Sigmoid colon (tissue), 7 donors: Measurements from ENCODE around the gene ZNF502. TPM values are rescaled to one million over a fixed set of nuclear protein-coding genes. Genes with fewer than 3 reads are reported as not detected.

Source experiments
- DNase-seq: peaks from one replicate; pipeline ENCODE4 v3.0.0-alpha.2; 2019
- H3K27ac ChIP-seq, 4 donors: fragments of 200-600 bp; sonication (generic); one replicate each; pipeline ENCODE4 v1.5.1; 2016 to 2019; ENCODE audit warnings: mild to moderate bottlenecking in 1 of 4
- H3K27me3 ChIP-seq, 3 donors: fragments of 200-600 bp; sonication (generic); one replicate each; pipeline ENCODE4 v1.5.1; 2019; ENCODE audit warnings: mild to moderate bottlenecking in 1 of 3
- H3K36me3 ChIP-seq, 4 donors: fragments of 200-600 bp; sonication (generic); one replicate each; pipeline ENCODE4 v1.5.1; 2016 to 2019
- H3K4me1 ChIP-seq, 4 donors: fragments of 200-600 bp; sonication (generic); one replicate each; pipeline ENCODE4 v1.5.1; 2017 to 2019
- H3K4me3 ChIP-seq, 4 donors: fragments of 200-600 bp; sonication (generic); one replicate each; pipeline ENCODE4 v1.5.1; 2017 to 2019; ENCODE audit warnings: mild to moderate bottlenecking in 2 of 4, moderate library complexity in 1 of 4
- H3K9me3 ChIP-seq, 4 donors: fragments of 200-600 bp in 3 of 4; sonication (generic) in 3 of 4; one replicate each; pipeline versions ENCODE4 v1.5.1 to v1.6.1; 2013 to 2019
- EP300 ChIP-seq, 4 donors: sonication (generic); formaldehyde crosslinking; IDR thresholded peaks; one replicate each; pipeline ENCODE4 v1.6.1; 2017; ENCODE audit warnings: antibody characterized with exemption in 4 of 4
- POLR2A ChIP-seq, 2 donors: fragments of 450-650 bp; IDR thresholded peaks; one replicate each; pipeline ENCODE4 v1.6.1; 2016; ENCODE audit warnings: antibody characterized with exemption in 2 of 2, mild to moderate bottlenecking in 2 of 2, moderate library complexity in 2 of 2
- POLR2AphosphoS5 ChIP-seq, 4 donors: sonication (generic); formaldehyde crosslinking; IDR thresholded peaks; one replicate each; pipeline ENCODE4 v1.6.1; 2017; ENCODE audit warnings: antibody characterized with exemption in 4 of 4
- WGBS, 2 donors: extraction: QIAGEN DNeasy Blood & Tissue Kit; methylation state at CpG; one replicate each; pipeline ENCODE4 v1.1.7; 2013; 5-methylcytosine and 5-hydroxymethylcytosine counted together
- intact Hi-C: fragments of 100-400 bp; cut with DNase I; formaldehyde crosslinking; loops from one replicate; pipeline ENCODE4 v1.15.1; 2023
- polyA plus RNA-seq, 3 donors: library from polyadenylated mRNA; stranded (reverse); fragments of 200-250 nt; gene quantifications; one replicate each; pipeline ENCODE4 v1.2.3, GENCODE V29; 2013
- total RNA-seq, 4 donors: library from RNA; depleted of rRNA; stranded (reverse); fragments of >200 nt; gene quantifications; one replicate each; pipeline ENCODE4 v1.1.0, GENCODE V29; 2016
- TF ChIP-seq, protein P1 (sequence below), 4 experiments: fragments of 450-650 bp in 3 of 4; fragments of 200-600 bp in 1 of 4; IDR thresholded peaks; one replicate each; pipeline ENCODE4 v1.5.1; 2016 to 2019; ENCODE audit warnings: antibody characterized with exemption in 4 of 4, mild to moderate bottlenecking in 3 of 4, moderate library complexity in 2 of 4
- donor health status: healthy with polysubstance abuse.
- donor health status: Bipolar disorder and iron deficiency.
- donor health status: healthy.

The ZNF502 gene
- total and polyA plus RNA-seq, 7 donors = 0.69 to 8.9 (median 5.8) TPM

DNA sequence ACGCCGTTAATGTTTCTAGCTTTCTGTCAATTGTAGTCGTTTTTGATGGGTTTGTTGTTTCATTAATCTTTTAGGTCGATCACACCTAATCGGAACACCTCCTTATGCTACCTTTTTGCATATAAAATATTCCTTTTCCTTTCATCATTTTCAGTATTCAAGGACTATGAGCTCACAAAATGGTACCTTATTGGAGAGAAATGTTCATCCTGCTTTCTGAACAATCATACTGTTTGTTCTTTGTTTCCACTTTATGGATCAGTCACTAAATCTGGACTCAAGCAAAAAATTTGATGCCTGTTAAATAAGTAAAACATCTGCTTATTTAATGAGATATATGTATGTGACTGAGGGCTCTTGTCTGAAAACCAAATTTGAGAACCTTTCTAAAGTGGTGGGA, 50.2 kb downstream of the ZNF502 start:
- peaks cover 0 to 3% (median 0%) of the 10 kb centered on the region in 4 donors for H3K9me3 ChIP-seq
- H3K36me3 ChIP-seq = no peaks in the 10 kb centered on the region
- no peak overlapping the region for H3K4me3 ChIP-seq
- no peak for TF ChIP-seq POLR2A (IDR thresholded peaks at IDR 0.05)
- TF ChIP-seq, protein P1, sequence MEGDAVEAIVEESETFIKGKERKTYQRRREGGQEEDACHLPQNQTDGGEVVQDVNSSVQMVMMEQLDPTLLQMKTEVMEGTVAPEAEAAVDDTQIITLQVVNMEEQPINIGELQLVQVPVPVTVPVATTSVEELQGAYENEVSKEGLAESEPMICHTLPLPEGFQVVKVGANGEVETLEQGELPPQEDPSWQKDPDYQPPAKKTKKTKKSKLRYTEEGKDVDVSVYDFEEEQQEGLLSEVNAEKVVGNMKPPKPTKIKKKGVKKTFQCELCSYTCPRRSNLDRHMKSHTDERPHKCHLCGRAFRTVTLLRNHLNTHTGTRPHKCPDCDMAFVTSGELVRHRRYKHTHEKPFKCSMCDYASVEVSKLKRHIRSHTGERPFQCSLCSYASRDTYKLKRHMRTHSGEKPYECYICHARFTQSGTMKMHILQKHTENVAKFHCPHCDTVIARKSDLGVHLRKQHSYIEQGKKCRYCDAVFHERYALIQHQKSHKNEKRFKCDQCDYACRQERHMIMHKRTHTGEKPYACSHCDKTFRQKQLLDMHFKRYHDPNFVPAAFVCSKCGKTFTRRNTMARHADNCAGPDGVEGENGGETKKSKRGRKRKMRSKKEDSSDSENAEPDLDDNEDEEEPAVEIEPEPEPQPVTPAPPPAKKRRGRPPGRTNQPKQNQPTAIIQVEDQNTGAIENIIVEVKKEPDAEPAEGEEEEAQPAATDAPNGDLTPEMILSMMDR (IDR thresholded peaks at IDR 0.05) = no peak
- no peak for TF ChIP-seq EP300 (IDR thresholded peaks at IDR 0.05)
- no peak for TF ChIP-seq POLR2AphosphoS5 (IDR thresholded peaks at IDR 0.05)
- no peak overlapping the region for H3K27ac ChIP-seq
- 35 to 43% methylated on average over 5 of the region's 5 CpGs for WGBS, 2 donors
- peaks cover 0 to 19% (median 14%) of the 10 kb centered on the region in 4 donors for H3K4me1 ChIP-seq
- no peak for DNase-seq
- no peaks in the 10 kb centered on the region for H3K27me3 ChIP-seq
- intact Hi-C loops = loop anchor here (5.0 kb wide), 1 partner anchor 425 kb away; the partner anchor contains the start of gene TCAIM

DNA sequence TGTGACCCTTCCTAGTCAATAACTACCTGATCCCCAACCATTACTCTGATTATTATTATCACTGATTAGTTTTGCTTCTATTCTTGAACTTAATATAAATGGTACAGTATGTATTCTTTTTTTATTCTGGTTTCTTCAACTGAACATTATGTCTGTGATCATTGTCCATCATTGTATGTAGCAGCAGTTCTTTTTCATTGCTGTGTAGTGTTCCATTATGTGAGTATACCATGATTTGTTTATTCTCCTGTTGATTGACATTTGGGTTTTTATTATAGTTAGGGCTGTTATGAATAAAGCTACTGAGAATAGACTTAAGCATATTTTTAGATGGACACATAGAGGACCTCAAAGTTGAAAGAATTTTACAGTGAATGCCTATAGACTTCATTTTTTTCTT, 51.8 kb downstream of the ZNF502 start:
- DNase-seq = no peak
- Histone ChIP-seq H3K9me3 (peaks cover 0 to 2% (median 0%) of the 10 kb centered on the region in 4 donors), H3K27ac (no peak overlapping the region), H3K36me3 (no peaks in the 10 kb centered on the region), H3K4me1 (peaks cover 0 to 19% (median 14%) of the 10 kb centered on the region in 4 donors), H3K27me3 (no peaks in the 10 kb centered on the region), H3K4me3 (no peak overlapping the region)
- TF ChIP-seq, protein P1 (IDR thresholded peaks at IDR 0.05) = no peak
- TF ChIP-seq EP300 (IDR thresholded peaks at IDR 0.05) (no peak), POLR2A (IDR thresholded peaks at IDR 0.05) (no peak), POLR2AphosphoS5 (IDR thresholded peaks at IDR 0.05) (no peak)
- intact Hi-C loops = loop anchor here (5.0 kb wide), 1 partner anchor 427 kb away; the partner anchor contains the start of gene TCAIM

DNA sequence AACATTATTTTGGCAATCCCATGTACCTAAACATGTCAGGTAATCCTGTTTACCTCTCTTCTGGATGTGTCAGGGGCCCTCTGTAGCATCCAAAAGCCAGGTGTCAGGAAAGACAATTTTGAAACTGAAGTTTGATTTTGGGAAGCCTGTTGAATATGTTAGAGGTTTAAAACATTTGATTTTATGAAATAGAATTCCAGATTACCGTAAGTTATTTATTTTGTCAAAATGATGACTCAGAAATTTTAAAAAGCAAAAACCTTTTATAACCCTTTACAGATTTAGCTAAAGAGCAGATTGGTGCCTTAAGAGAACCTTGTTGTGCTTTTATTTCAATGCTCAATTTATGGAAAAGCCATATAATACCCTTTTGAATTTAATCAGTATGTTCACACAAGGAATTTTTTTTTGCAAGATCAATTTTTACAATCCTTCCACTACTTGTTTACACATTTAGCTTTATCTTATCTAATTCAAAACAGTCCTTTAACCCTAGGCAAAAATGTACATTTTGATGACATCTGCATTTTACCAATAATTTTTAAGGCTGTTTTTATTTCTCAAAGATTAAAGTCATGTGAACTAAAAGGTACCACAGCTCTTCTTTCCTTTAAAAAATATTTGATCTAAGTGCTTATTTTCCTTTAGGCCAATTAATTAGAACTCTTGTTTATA, 59.1 kb downstream of the ZNF502 start:
- no peak overlapping the region for H3K27ac ChIP-seq

DNA sequence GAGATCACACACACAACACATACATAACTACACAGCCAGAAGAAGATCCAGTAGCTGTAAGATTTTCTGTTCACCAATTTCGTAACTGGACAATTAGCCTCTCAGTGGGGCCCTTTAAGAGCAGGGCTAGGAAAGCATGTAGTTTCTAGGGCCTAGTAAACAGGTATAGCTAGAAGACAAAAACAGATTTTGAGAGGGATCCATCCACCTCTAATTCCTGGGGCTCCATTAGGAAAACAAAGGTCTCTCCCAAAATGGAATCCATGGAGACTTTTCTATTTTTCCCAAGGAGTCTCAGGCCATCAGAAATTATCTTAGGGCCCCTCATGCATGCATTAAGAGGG, 59.6 kb downstream of the ZNF502 start:
- H3K4me3 ChIP-seq = no peak overlapping the region
- no peak for DNase-seq
- intact Hi-C loops = no loop called here

More for the DNA sequence above, 59.1 kb downstream of the ZNF502 start:
- no peak overlapping the region for H3K4me3 ChIP-seq
- DNase-seq = no peak
- H3K9me3 ChIP-seq = peaks cover 0 to 4% (median 0%) of the 10 kb centered on the region in 4 donors
- H3K4me1 ChIP-seq = no peaks in the 10 kb centered on the region
- H3K27me3 ChIP-seq = no peaks in the 10 kb centered on the region
- TF ChIP-seq EP300 (IDR thresholded peaks at IDR 0.05) (no peak), POLR2A (IDR thresholded peaks at IDR 0.05) (no peak), POLR2AphosphoS5 (IDR thresholded peaks at IDR 0.05) (no peak)
- TF ChIP-seq, protein P1 (IDR thresholded peaks at IDR 0.05) = no peak
- WGBS, 2 donors = 95 to 98% methylated on average over 1 of the region's 1 CpG
- intact Hi-C loops = no loop called here
- H3K36me3 ChIP-seq = no peaks in the 10 kb centered on the region

More for the DNA sequence above, 59.6 kb downstream of the ZNF502 start:
- Histone ChIP-seq H3K4me1 (no peaks in the 10 kb centered on the region), H3K27me3 (no peaks in the 10 kb centered on the region), H3K9me3 (peaks cover 0 to 4% (median 0%) of the 10 kb centered on the region in 4 donors), H3K27ac (no peak overlapping the region), H3K36me3 (no peaks in the 10 kb centered on the region)
- TF ChIP-seq POLR2AphosphoS5 (IDR thresholded peaks at IDR 0.05) (no peak), POLR2A (IDR thresholded peaks at IDR 0.05) (no peak), EP300 (IDR thresholded peaks at IDR 0.05) (no peak)
- TF ChIP-seq, protein P1 (IDR thresholded peaks at IDR 0.05) = no peak
- WGBS, 2 donors = 93 to 98% methylated on average over 1 of the region's 1 CpG

Other genes with a start within 250 kb of the ZNF502 start
- gene ZNF445, start 235.0 kb upstream of the ZNF502 start, total RNA-seq = 10 to 100 TPM in 2 of 4 donors, 1 to 10 TPM in 2; 7.1 to 13.3 (median 10.6) TPM
- 1 to 10 TPM; 1.2 to 6.5 (median 1.2) TPM for gene ZNF445, start 235.0 kb upstream of the ZNF502 start, polyA plus RNA-seq
- 1 to 10 TPM; 2.7 to 7.1 (median 5.5) TPM for gene ZKSCAN7, start 157.5 kb upstream of the ZNF502 start, total RNA-seq
- gene ZKSCAN7, start 157.5 kb upstream of the ZNF502 start, polyA plus RNA-seq = 1 to 10 TPM in 2 of 3 donors, under 1 TPM in 1; 0.60 to 2.5 (median 1.8) TPM
- gene ZNF660, start 127.7 kb upstream of the ZNF502 start, total RNA-seq = 1 to 10 TPM; 2.3 to 4.9 (median 3.3) TPM
- gene ZNF660, start 127.7 kb upstream of the ZNF502 start, polyA plus RNA-seq = under 1 TPM in 2 of 3 donors, not detected in 1; 0.60 to 0.73 TPM
- 10 to 100 TPM; 19.1 to 30.8 (median 21.0) TPM for gene ZNF197, start 87.6 kb upstream of the ZNF502 start, total RNA-seq
- gene ZNF197, start 87.6 kb upstream of the ZNF502 start, polyA plus RNA-seq = 1 to 10 TPM; 4.4 to 7.1 (median 6.6) TPM
- gene ZNF35, start 63.9 kb upstream of the ZNF502 start, total RNA-seq = 10 to 100 TPM; 12.1 to 15.3 (median 14.9) TPM
- 1 to 10 TPM; 3.0 to 4.4 (median 4.1) TPM for gene ZNF35, start 63.9 kb upstream of the ZNF502 start, polyA plus RNA-seq
- 10 to 100 TPM in 2 of 4 donors, 1 to 10 TPM in 2; 5.8 to 14.7 (median 10.4) TPM for gene ZNF501, start 17.0 kb downstream of the ZNF502 start, total RNA-seq
- gene ZNF501, start 17.0 kb downstream of the ZNF502 start, polyA plus RNA-seq = 1 to 10 TPM in 2 of 3 donors, under 1 TPM in 1; 0.69 to 2.0 (median 1.2) TPM
- gene KIAA1143, start 49.0 kb downstream of the ZNF502 start, total RNA-seq = 10 to 100 TPM; 26.7 to 35.3 (median 30.8) TPM
- 10 to 100 TPM in 2 of 3 donors, 1 to 10 TPM in 1; 7.8 to 11.6 (median 10.2) TPM for gene KIAA1143, start 49.0 kb downstream of the ZNF502 start, polyA plus RNA-seq
- gene KIF15, start 49.1 kb downstream of the ZNF502 start, total RNA-seq = 1 to 10 TPM in 3 of 4 donors, under 1 TPM in 1; 0.66 to 3.0 (median 1.1) TPM
- gene KIF15, start 49.1 kb downstream of the ZNF502 start, polyA plus RNA-seq = 1 to 10 TPM in 2 of 3 donors, under 1 TPM in 1; 0.60 to 8.8 (median 1.8) TPM
- 10 to 100 TPM in 2 of 4 donors, 1 to 10 TPM in 2; 8.3 to 25.7 (median 10.4) TPM for gene TMEM42, start 149.3 kb downstream of the ZNF502 start, total RNA-seq
- 10 to 100 TPM in 2 of 3 donors, 1 to 10 TPM in 1; 6.2 to 13.8 (median 10.2) TPM for gene TMEM42, start 149.3 kb downstream of the ZNF502 start, polyA plus RNA-seq
- not detected for gene TGM4, start 161.9 kb downstream of the ZNF502 start, total RNA-seq
- not detected for gene TGM4, start 161.9 kb downstream of the ZNF502 start, polyA plus RNA-seq